Chondrocyte (in vitro differentiated cells): Measurements from ENCODE around the gene ADGRL3. TPM values are rescaled to one million over a fixed set of nuclear protein-coding genes. Genes with fewer than 3 reads are reported as not detected.

Experiments
- DNase-seq: peaks from one replicate; pipeline ENCODE4 v3.0.0; 2021; ENCODE audit warnings: mixed read lengths, low spot score
- H3K27ac Mint-ChIP-seq: one replicate; pipeline ENCODE4 v1.8.0; 2021; ENCODE audit warnings: mild to moderate bottlenecking, moderate library complexity, mixed read lengths; ENCODE audit not compliant: unreplicated experiment
- H3K27me3 Mint-ChIP-seq: 2 replicates; pipeline ENCODE4 v1.8.0; 2021; ENCODE audit warnings: low read depth, mixed read lengths
- H3K36me3 Mint-ChIP-seq: 2 replicates; pipeline ENCODE4 v1.8.0; 2021; ENCODE audit warnings: low read depth, mixed read lengths
- H3K4me1 Mint-ChIP-seq: 2 replicates; pipeline ENCODE4 v1.8.0; 2021; ENCODE audit warnings: low read depth, mild to moderate bottlenecking, mixed read lengths
- H3K4me3 Mint-ChIP-seq: one replicate; pipeline ENCODE4 v1.8.0; 2021; ENCODE audit warnings: mild to moderate bottlenecking, moderate library complexity, mixed read lengths; ENCODE audit not compliant: unreplicated experiment
- H3K9me3 Mint-ChIP-seq: 2 replicates; pipeline ENCODE4 v1.8.0; 2021; ENCODE audit warnings: low read depth, mixed read lengths
- total RNA-seq: library from RNA; stranded (reverse); gene quantifications from 3 replicates; pipeline ENCODE4 v1.2.1, GENCODE V29; 2021
- TF ChIP-seq, protein P1 (sequence below): fragments of 200-600 bp; sonication (generic); IDR thresholded peaks from 2 replicates; pipeline ENCODE4 v1.5.0; 2021; ENCODE audit warnings: antibody characterized with exemption, mild to moderate bottlenecking, moderate library complexity

Gene ADGRL3
- total RNA-seq, 1 donor from 2014 or later, result 11.6 TPM

- no peak for DNase-seq
- peaks cover 12% of the 10 kb centered on the region for H3K9me3 Mint-ChIP-seq
- H3K27ac Mint-ChIP-seq, result no peak overlapping the region
- no peak overlapping the region for H3K4me3 Mint-ChIP-seq
- peaks cover 32% of the 10 kb centered on the region for H3K4me1 Mint-ChIP-seq
- peaks cover 4% of the 10 kb centered on the region for H3K36me3 Mint-ChIP-seq
- TF ChIP-seq, protein P1, sequence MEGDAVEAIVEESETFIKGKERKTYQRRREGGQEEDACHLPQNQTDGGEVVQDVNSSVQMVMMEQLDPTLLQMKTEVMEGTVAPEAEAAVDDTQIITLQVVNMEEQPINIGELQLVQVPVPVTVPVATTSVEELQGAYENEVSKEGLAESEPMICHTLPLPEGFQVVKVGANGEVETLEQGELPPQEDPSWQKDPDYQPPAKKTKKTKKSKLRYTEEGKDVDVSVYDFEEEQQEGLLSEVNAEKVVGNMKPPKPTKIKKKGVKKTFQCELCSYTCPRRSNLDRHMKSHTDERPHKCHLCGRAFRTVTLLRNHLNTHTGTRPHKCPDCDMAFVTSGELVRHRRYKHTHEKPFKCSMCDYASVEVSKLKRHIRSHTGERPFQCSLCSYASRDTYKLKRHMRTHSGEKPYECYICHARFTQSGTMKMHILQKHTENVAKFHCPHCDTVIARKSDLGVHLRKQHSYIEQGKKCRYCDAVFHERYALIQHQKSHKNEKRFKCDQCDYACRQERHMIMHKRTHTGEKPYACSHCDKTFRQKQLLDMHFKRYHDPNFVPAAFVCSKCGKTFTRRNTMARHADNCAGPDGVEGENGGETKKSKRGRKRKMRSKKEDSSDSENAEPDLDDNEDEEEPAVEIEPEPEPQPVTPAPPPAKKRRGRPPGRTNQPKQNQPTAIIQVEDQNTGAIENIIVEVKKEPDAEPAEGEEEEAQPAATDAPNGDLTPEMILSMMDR, result no peak
- H3K27me3 Mint-ChIP-seq, result no peaks in the 10 kb centered on the region
These were observed 120.5 kb downstream of the ADGRL3 start for GRCh38 chr4:61320631-61321030.

GRCh38 chr4:61332693-61333092, 132.6 kb downstream of the ADGRL3 start:
- TF ChIP-seq, protein P1, result no peak
- peaks cover 17% of the 10 kb centered on the region for H3K9me3 Mint-ChIP-seq
- H3K4me3 Mint-ChIP-seq, result no peak overlapping the region
- no peak overlapping the region for H3K27ac Mint-ChIP-seq
- H3K36me3 Mint-ChIP-seq, result no peaks in the 10 kb centered on the region
- no peaks in the 10 kb centered on the region for H3K27me3 Mint-ChIP-seq
- H3K4me1 Mint-ChIP-seq, result no peaks in the 10 kb centered on the region
- DNase-seq, result no peak

- TF ChIP-seq, protein P1, result no peak
- H3K27me3 Mint-ChIP-seq, result no peaks in the 10 kb centered on the region
- no peak for DNase-seq
- no peak overlapping the region for H3K4me3 Mint-ChIP-seq
- peaks cover 11% of the 10 kb centered on the region for H3K9me3 Mint-ChIP-seq
- no peaks in the 10 kb centered on the region for H3K36me3 Mint-ChIP-seq
- H3K4me1 Mint-ChIP-seq, result no peaks in the 10 kb centered on the region
- H3K27ac Mint-ChIP-seq, result no peak overlapping the region
These were observed 133.4 kb downstream of the ADGRL3 start for GRCh38 chr4:61333490-61333889.

GRCh38 chr4:61335241-61335763, 135.2 kb downstream of the ADGRL3 start:
- no peaks in the 10 kb centered on the region for H3K4me1 Mint-ChIP-seq
- DNase-seq, result no peak
- no peak overlapping the region for H3K4me3 Mint-ChIP-seq
- H3K27ac Mint-ChIP-seq, result no peak overlapping the region
- H3K36me3 Mint-ChIP-seq, result no peaks in the 10 kb centered on the region
- TF ChIP-seq, protein P1, result no peak
- H3K9me3 Mint-ChIP-seq, result peaks cover 4% of the 10 kb centered on the region
- no peaks in the 10 kb centered on the region for H3K27me3 Mint-ChIP-seq

DNA sequence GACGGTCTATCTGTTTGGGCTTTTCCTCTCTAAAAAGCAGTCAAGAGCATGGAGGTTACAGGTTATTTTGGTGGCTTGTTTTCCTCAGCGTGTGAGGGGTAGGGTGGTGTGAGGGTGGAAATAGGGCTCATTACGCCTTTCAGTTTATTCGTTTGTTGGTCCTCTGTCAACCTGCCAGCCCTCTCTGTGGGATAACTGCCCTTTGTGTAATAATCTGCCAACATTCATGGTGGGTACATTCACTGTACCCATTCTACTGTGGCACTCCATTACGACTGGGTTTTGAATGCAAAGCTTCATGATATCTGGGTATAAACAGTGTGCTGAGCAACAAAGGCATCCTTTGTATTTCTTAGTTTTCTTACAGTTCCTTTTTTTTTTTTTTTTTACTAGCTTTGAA, 136.4 kb downstream of the ADGRL3 start:
- no peaks in the 10 kb centered on the region for H3K4me1 Mint-ChIP-seq
- H3K27me3 Mint-ChIP-seq, result no peaks in the 10 kb centered on the region
- H3K27ac Mint-ChIP-seq, result no peak overlapping the region
- TF ChIP-seq, protein P1, result no peak
- no peak overlapping the region for H3K4me3 Mint-ChIP-seq
- H3K9me3 Mint-ChIP-seq, result no peaks in the 10 kb centered on the region
- H3K36me3 Mint-ChIP-seq, result no peaks in the 10 kb centered on the region
- DNase-seq, result no peak
